ENCODE results near the gene ARF1. TPM values are rescaled to one million over a fixed set of nuclear protein-coding genes. Genes with fewer than 3 reads are reported as not detected.
A peak's percentile ranks its signal among the peaks of the same experiment; 100 is the strongest.

Gene ARF1
- total RNA-seq, 2 experiments from 2014 or later = 368 to 376 TPM

DNA sequence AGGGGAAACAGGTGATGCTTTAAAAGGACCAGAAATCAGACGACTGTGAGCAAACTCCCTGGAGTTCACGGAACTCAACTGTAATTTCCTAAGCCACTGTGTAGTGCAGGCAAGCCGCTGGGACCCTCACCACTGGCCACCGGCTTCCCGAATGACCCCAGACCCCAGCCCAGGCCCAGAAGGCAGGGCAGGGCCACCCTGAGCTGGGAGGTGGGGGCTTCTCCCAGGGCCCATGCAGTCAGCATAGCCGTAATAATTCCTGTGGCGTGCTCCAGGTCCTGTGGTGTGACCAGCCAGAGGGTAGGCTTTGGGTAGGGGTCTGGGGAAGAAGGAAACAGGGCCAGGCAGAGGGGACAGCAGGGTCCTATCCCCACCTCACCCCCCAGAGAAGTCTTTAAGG lies 3.5 kb upstream of the ARF1 start:
- H3K36me3 Mint-ChIP-seq (ENCODE audit: low read depth) = peaks cover 11% of the 10 kb centered on the region
- ChIA-PET POLR2A (interaction anchor here (1.0 kb wide), 1 partner anchor 214 kb away, joined by 3 read pairs; no protein-coding TSS in a partner anchor), CTCF (no interaction called here)
- no peaks in the 10 kb centered on the region for H3K27me3 Mint-ChIP-seq
- no peak for DNase-seq
- H3K4me1 Mint-ChIP-seq = peaks cover 18% of the 10 kb centered on the region
- no peak overlapping the region for H3K4me3 Mint-ChIP-seq
- no peaks in the 10 kb centered on the region for H3K9me3 Mint-ChIP-seq
- no peak overlapping the region for H3K27ac Mint-ChIP-seq

DNA sequence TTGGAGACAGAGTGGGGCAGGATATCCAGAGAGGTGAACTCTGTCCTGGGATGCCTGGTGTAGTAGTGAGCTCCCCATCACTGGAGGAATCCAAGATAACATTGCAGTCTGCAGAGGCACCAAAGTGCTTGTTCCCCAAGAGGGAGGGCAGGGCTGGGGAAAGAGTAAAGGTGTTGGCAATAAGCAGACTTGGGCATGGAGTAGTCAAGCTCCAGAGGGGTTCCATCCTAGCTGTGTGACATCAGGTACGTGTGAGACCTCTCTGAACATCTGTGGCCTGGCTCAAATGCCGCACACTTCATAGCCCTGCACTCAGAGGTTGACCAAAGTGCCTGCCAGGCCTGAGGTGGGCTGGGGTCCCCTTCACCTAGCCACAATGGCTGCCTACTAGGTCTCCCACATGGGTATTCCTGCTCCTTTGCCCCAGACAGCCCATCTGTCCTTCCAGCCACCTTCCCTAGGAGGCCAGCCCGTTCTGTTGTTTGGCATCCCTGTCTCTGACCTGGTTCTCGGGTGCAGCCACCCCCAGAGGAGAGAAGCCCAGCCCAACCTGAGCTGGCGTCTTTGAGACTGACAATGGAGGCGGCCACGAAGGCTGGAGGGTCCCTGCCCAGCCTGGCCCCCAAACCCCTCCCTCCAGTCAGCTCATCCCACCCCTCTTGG lies 2.8 kb upstream of the ARF1 start:
- no peaks in the 10 kb centered on the region for H3K9me3 Mint-ChIP-seq
- peaks cover 25% of the 10 kb centered on the region for H3K4me1 Mint-ChIP-seq
- H3K36me3 Mint-ChIP-seq (ENCODE audit: low read depth) = peaks cover 19% of the 10 kb centered on the region
- ChIA-PET CTCF (no interaction called here), POLR2A (no interaction called here)
- no peak overlapping the region for H3K27ac Mint-ChIP-seq
- H3K27me3 Mint-ChIP-seq = no peaks in the 10 kb centered on the region
- no peak overlapping the region for H3K4me3 Mint-ChIP-seq
- DNase-seq = no peak

DNA sequence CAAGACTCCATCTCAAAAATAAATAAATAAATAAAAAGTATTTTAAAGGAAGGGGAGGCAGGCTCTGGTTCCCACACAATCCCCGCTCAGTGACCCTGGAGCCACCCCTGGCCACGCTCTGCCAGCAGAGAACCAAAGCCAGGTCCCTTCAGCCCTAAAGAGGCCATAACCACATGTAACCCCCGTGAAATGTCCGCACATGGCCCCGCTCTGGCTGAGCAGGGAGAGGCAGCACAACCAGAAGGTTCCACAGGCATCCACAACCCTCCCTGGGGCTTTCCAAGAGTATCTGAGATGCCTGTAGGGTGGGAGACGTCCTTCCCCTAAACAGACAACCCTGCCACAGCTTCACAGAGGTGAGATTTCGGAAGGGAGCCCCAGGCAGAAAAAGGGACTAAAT lies 1.4 kb upstream of the ARF1 start:
- POLR2A ChIA-PET = interaction anchor here (0.7 to 4.8 kb wide), 10 partner anchors 8 to 376 kb away, joined by 3 to 39 read pairs (median 8); partner anchors contain the start of gene MRPL55
- Mint-ChIP-seq H3K27me3 (no peaks in the 10 kb centered on the region), H3K4me1 (peaks cover 39% of the 10 kb centered on the region), H3K27ac (peak overlapping the region; percentile 63), H3K36me3 (ENCODE audit: low read depth) (peaks cover 30% of the 10 kb centered on the region), H3K4me3 (peak overlapping the region; percentile 82), H3K9me3 (no peaks in the 10 kb centered on the region)
- no peak for DNase-seq
- CTCF ChIA-PET = interaction anchor here (1.5 kb wide), 1 partner anchor 82 kb away, joined by 4 read pairs; no protein-coding TSS in a partner anchor

DNA sequence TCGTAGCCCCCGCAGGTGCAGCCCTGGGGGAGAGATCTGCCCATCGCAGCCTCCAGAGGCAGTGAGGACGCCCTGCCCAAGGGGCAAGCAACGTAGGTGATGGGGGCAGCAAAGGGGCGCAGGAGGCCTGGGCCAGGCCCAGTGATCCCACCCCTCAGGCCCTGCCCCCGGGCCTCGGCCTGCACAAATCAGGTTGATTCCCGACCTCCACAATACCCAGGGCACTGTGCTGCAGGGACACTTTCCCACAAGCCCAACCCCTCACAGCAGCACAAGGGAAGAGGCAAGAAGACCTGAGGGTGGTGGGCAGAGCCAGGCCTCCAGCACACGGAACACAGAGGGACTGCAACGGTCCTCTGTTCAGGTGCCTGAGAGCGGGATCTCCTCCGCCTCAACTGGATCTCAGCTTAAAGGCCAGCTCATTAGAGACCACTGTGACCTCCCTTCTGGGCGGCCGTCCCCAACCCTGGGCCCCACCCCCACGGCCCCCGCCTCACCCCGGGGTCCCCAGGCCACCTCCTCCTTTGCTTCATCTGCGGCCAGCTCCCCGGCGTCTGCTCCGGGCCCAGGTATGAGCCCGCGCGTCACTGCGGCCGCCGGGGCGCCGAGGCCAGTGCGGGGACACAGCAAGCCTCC lies 812 bp upstream of the ARF1 start:
- peak overlapping the region; percentile 82 for H3K4me3 Mint-ChIP-seq
- no peak for DNase-seq
- H3K27ac Mint-ChIP-seq = peak overlapping the region; percentile 64
- peaks cover 44% of the 10 kb centered on the region for H3K4me1 Mint-ChIP-seq
- POLR2A ChIA-PET = interaction anchor here (0.7 to 4.8 kb wide), 31 partner anchors 8 to 1428 kb away, joined by 3 to 39 read pairs (median 5); partner anchors contain the start of genes C1orf35, GUK1, IBA57 and MRPL55
- no peaks in the 10 kb centered on the region for H3K9me3 Mint-ChIP-seq
- H3K36me3 Mint-ChIP-seq (ENCODE audit: low read depth) = peaks cover 33% of the 10 kb centered on the region
- CTCF ChIA-PET = interaction anchor here (0.7 to 3.4 kb wide), 5 partner anchors 29 to 539 kb away, joined by 3 to 13 read pairs (median 4); partner anchors contain the start of gene IBA57
- no peaks in the 10 kb centered on the region for H3K27me3 Mint-ChIP-seq

DNA sequence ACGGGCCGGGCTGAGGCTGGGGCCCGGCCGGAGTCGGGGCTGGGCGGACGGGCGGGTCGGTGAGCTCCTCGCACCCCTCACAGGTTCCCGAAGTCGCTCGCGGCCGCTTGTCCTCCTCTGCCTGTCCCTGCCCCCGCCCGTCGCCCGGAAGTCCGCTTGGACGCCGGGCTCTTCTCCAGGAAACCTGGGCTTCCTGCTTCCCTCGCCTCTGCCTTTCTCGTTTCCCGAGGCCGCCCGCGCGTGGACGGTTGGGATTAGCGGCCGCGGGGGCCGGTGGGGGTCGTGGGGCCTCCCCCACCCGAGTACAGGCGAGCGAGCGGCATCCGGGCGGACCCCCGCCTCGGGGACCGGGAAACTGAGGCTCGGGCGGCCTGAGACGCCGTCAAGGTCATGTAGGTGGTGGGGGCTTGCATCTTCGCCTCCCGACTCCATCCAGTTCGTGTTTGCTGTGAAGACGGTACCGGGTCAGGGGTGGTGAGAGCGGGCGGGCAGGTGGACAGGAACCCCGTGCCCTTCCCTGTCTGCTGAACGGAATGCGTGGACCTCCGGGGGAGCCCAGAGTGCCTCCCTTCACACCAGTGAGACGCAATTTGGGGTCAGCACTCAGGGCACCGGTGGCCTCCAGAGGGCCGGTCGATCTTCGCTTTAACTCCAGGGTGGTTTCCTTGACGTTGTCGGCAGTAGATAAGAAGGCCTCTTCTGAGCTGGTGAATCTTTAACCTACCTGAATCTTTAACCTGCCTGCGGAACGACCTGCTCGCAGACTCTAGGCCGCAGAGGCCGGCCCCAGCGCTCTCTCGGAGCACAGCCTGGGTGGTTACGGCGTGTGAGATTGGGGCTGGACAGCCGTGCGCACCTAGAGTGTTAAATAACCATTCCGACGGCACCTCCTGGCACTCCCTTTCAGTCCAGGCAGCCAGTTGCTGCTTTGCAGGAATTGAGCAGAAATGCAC lies 686 bp downstream of the ARF1 start:
- Mint-ChIP-seq H3K36me3 (ENCODE audit: low read depth) (peaks cover 47% of the 10 kb centered on the region), H3K4me1 (peaks cover 57% of the 10 kb centered on the region), H3K27me3 (no peaks in the 10 kb centered on the region), H3K4me3 (peak overlapping the region; percentile 90), H3K27ac (peak overlapping the region; percentile 87), H3K9me3 (no peaks in the 10 kb centered on the region)
- CTCF ChIA-PET = interaction anchor here (0.9 to 3.4 kb wide), 5 partner anchors 16 to 541 kb away, joined by 4 to 13 read pairs (median 4); partner anchors contain the start of gene IBA57
- POLR2A ChIA-PET = interaction anchor here (0.6 to 4.8 kb wide), 32 partner anchors 8 to 1429 kb away, joined by 3 to 39 read pairs (median 5); partner anchors contain the start of genes C1orf35, GUK1, IBA57 and MRPL55
- DNase-seq = peak; percentile 54

DNA sequence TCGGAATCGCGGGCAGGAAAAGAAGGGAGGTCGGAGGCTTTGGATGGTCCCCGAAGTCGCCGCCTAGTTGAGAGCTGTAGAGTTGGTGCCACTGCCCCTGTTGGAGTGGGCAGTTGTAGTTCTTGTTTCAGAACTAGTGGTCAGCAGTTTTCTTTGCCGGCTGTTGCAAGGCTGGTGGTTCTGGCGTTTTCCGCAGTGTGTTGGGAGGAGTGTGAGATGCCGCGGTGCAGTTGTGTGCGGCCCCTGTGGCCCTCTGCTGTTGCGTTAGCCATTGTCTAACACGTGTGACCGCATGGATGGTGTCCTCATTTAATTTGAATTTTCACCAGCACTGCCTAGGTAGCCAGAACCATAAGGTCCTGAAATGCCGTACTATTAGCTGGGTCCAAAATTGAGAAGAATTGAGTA lies 1.4 kb downstream of the ARF1 start:
- H3K27ac Mint-ChIP-seq = peak overlapping the region; percentile 87
- POLR2A ChIA-PET = interaction anchor here (0.8 to 4.8 kb wide), 10 partner anchors 11 to 410 kb away, joined by 3 to 39 read pairs (median 6); partner anchors contain the start of genes C1orf35, IBA57, MRPL55 and TRIM11
- CTCF ChIA-PET = interaction anchor here (0.8 to 3.4 kb wide), 3 partner anchors 16 to 82 kb away, joined by 4 to 13 read pairs (median 4); partner anchors contain the start of gene IBA57
- H3K36me3 Mint-ChIP-seq (ENCODE audit: low read depth) = peaks cover 52% of the 10 kb centered on the region
- peaks cover 61% of the 10 kb centered on the region for H3K4me1 Mint-ChIP-seq
- DNase-seq = no peak
- H3K9me3 Mint-ChIP-seq = no peaks in the 10 kb centered on the region
- H3K27me3 Mint-ChIP-seq = no peaks in the 10 kb centered on the region
- peak overlapping the region; percentile 90 for H3K4me3 Mint-ChIP-seq

DNA sequence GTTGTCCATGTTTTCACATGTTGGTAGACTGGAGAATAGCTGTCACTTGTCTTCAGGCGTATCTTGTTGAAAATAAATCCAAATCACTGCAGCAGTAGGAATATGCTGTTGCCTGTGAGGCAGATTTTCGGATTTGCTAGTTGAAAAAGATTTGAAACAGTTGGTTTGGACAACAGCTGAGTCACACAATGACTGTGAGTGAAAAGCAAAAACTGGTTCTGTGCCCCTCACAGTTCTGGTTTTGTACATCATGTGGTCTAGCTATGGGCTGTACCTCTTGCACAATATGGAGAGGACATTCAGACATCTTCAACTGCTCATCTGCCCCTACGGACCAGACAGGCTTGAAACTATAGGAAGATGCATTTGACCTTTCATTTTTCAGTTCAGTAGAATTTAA lies 1.8 kb downstream of the ARF1 start:
- peak overlapping the region; percentile 90 for H3K4me3 Mint-ChIP-seq
- no peak for DNase-seq
- H3K9me3 Mint-ChIP-seq = no peaks in the 10 kb centered on the region
- peaks cover 55% of the 10 kb centered on the region for H3K36me3 Mint-ChIP-seq (ENCODE audit: low read depth)
- peak overlapping the region; percentile 87 for H3K27ac Mint-ChIP-seq
- ChIA-PET CTCF (interaction anchor here (0.8 to 3.4 kb wide), 3 partner anchors 15 to 81 kb away, joined by 4 to 13 read pairs (median 4); partner anchors contain the start of gene IBA57), POLR2A (interaction anchor here (0.8 to 4.8 kb wide), 9 partner anchors 11 to 410 kb away, joined by 3 to 39 read pairs (median 4); partner anchors contain the start of genes C1orf35, IBA57, MRPL55 and TRIM11)
- H3K27me3 Mint-ChIP-seq = no peaks in the 10 kb centered on the region
- peaks cover 64% of the 10 kb centered on the region for H3K4me1 Mint-ChIP-seq

DNA sequence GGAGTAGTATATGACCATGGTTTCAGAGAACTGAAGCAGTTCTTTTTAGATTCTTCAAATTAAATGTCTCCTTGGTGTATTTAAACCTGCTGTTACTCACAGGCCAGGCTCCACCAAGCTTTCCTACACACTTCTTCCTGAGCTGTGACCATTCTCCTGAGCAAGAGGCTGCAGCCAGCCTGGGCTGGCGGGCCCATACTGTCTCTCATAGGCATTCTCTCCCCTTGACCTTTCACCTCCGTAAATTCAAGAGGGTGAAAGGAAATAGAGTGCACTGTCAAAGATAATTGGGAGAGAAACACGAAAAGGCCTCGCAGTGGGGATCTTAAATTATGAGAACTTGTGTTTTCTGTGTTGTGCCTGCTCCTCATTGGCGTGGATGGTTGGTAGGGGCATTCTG lies 2.3 kb downstream of the ARF1 start:
- CTCF ChIA-PET = interaction anchor here (0.8 to 3.4 kb wide), 2 partner anchors 46 to 81 kb away, joined by 4 to 13 read pairs; partner anchors contain the start of gene IBA57
- H3K9me3 Mint-ChIP-seq = no peaks in the 10 kb centered on the region
- no peaks in the 10 kb centered on the region for H3K27me3 Mint-ChIP-seq
- H3K36me3 Mint-ChIP-seq (ENCODE audit: low read depth) = peaks cover 56% of the 10 kb centered on the region
- H3K27ac Mint-ChIP-seq = peak overlapping the region; percentile 87
- DNase-seq = no peak
- H3K4me1 Mint-ChIP-seq = peaks cover 67% of the 10 kb centered on the region
- peak overlapping the region; percentile 90 for H3K4me3 Mint-ChIP-seq
- POLR2A ChIA-PET = interaction anchor here (1.1 to 4.8 kb wide), 8 partner anchors 10 to 409 kb away, joined by 3 to 39 read pairs (median 16); partner anchors contain the start of genes C1orf35, IBA57 and MRPL55

DNA sequence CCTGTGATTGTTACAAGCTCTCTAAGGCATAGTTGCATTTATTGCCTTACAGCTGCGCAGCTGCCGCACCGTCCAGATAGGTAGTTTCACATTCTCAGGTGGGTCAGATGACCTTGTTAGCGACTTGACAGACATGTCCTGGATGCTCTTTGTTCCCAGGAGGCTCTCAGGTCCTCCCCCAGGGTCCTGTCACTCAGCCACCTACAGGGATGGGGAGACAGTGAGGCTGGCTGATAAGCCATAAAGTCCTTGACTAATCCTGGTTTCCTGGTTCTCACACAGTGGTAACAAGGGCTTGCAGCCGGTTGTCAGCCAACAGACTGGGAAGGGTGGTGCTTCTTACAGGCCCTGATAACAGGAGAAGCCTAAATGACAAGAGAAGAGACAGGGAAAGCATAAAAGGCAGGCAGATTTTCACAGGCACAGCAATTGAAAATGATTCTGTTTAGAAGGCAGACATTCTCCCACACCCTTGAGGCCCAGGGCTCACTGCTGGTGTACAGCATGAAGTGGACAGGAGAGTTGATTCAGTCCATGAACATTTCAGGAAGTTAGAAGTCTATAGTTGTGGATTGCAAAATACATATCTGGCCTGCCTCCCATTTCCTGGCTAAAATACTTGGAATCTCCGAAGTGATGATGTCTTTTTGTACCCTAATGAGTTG lies 2.9 kb downstream of the ARF1 start:
- Mint-ChIP-seq H3K27ac (peak overlapping the region; percentile 87), H3K36me3 (ENCODE audit: low read depth) (peaks cover 62% of the 10 kb centered on the region), H3K4me1 (peaks cover 72% of the 10 kb centered on the region), H3K9me3 (no peaks in the 10 kb centered on the region), H3K27me3 (no peaks in the 10 kb centered on the region), H3K4me3 (peak overlapping the region; percentile 90)
- CTCF ChIA-PET = interaction anchor here (3.4 kb wide), 1 partner anchor 80 kb away, joined by 13 read pairs; the partner anchor contains the start of gene IBA57
- no peak for DNase-seq
- POLR2A ChIA-PET = interaction anchor here (1.3 to 4.8 kb wide), 5 partner anchors 14 to 24 kb away, joined by 4 to 39 read pairs (median 28); partner anchors contain the start of genes C1orf35 and MRPL55

DNA sequence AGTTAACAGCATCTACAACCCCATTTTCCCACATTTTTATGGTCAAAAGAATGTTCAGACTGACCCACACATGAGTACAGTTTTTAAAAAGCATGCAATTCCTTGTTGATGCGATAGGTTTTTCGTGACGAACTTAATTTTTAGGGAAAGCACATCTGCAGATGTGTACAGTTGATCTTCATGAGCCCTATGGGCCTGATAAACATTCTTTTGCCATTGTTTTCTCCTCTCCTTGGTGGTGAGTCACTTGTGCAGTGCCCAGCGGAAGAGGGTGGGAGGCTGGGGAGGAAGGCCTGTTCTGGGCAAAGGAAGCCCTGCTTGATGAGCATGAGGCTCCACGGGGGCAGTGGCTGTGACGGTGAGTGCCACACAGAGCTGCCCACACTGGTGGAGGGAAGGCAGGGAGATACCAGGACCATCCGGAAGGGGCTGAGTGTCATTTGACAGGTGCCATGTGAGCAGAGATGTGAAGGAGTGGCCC lies 5.3 kb downstream of the ARF1 start:
- Mint-ChIP-seq H3K27me3 (no peaks in the 10 kb centered on the region), H3K9me3 (peaks cover 5% of the 10 kb centered on the region), H3K4me3 (peak overlapping the region; percentile 55), H3K4me1 (peaks cover 84% of the 10 kb centered on the region), H3K27ac (peak overlapping the region; percentile 83), H3K36me3 (ENCODE audit: low read depth) (peaks cover 86% of the 10 kb centered on the region)
- peak; percentile 42 for DNase-seq
- CTCF ChIA-PET = no interaction called here
- POLR2A ChIA-PET = interaction anchor here (0.7 to 1.8 kb wide), 6 partner anchors 10 to 369 kb away, joined by 3 to 5 read pairs (median 3); partner anchors contain the start of gene IBA57
